DND-41 (cell line): ENCODE results near the gene FOXN3.

Experiments used
- EZH2 ChIP-seq: IDR thresholded peaks from 3 replicates; pipeline ENCODE4 v1.6.1; 2012; ENCODE audit warnings: borderline replicate concordance, low read depth, mild to moderate bottlenecking, moderate library complexity, low read length, inconsistent platforms; ENCODE audit not compliant: severe bottlenecking
- TF ChIP-seq, protein P1 (sequence below): IDR thresholded peaks from 2 replicates; pipeline ENCODE4 v1.5.1; 2012; ENCODE audit warnings: borderline replicate concordance, low read length, moderate library complexity, mild to moderate bottlenecking; ENCODE audit not compliant: poor library complexity, severe bottlenecking; ENCODE audit errors: extremely low read depth

DNA sequence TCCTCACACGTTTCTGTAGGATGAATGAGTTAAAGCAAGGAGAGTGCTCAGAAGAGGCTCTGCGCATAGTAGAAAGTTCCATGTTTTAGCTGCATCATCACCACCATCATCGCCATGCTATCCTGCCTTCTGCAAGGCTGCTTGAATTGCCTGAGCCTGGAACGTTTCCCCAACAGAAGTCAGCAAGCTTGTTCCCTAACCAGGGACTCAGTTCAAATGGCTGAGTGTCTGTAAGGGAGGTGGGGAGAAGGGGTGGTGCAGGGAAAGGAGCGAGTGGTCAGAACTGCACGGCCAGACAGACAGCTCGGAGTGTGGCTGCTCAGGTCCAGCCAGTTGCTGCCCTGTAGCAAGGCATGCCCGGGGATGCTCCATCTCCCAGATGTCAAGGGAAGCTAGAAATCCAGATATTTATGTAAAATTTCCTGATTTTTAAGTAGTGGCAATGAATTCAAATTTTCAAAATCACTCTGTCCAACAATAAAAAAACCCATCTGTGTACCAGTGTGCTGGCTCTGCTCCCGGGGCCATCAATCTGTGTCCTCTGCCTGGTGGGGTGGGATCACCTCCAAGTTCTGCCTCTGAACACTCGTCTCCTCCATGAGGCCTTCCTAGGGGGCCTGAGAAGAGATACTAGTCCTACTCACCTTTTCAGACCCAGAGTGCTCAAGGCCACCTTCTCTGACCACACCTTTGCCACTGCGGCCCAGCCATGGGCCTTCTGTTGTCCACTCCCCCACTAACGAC is 162.7 kb downstream of the FOXN3 start:
- TF ChIP-seq, protein P1, sequence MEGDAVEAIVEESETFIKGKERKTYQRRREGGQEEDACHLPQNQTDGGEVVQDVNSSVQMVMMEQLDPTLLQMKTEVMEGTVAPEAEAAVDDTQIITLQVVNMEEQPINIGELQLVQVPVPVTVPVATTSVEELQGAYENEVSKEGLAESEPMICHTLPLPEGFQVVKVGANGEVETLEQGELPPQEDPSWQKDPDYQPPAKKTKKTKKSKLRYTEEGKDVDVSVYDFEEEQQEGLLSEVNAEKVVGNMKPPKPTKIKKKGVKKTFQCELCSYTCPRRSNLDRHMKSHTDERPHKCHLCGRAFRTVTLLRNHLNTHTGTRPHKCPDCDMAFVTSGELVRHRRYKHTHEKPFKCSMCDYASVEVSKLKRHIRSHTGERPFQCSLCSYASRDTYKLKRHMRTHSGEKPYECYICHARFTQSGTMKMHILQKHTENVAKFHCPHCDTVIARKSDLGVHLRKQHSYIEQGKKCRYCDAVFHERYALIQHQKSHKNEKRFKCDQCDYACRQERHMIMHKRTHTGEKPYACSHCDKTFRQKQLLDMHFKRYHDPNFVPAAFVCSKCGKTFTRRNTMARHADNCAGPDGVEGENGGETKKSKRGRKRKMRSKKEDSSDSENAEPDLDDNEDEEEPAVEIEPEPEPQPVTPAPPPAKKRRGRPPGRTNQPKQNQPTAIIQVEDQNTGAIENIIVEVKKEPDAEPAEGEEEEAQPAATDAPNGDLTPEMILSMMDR: no peak
- no peak for TF ChIP-seq EZH2
